ENCODE measurements around the gene SPTBN4.

SPTBN4 gene

GRCh38 chr19:40612831-40613689, 146.3 kb downstream of the SPTBN4 start:
- Histone ChIP-seq H3K27ac (peak overlapping the region; percentile 77), H3K9ac (peak overlapping the region; percentile 81), H4K20me1 (ENCODE audit: insufficient read depth) (no peaks in the 10 kb centered on the region), H3K36me3 (ENCODE audit: insufficient read depth) (no peaks in the 10 kb centered on the region), H3K4me2 (peak overlapping the region; percentile 57), H3K4me1 (ENCODE audit: low read depth, poor library complexity, severe bottlenecking) (peaks cover 32% of the 10 kb centered on the region), H3K4me3 (IDR thresholded peaks at IDR 0.05; ENCODE audit: insufficient read depth, low read depth, low read length) (no peak overlapping the region), H3K27me3 (ENCODE audit: insufficient read depth, low read depth) (no peaks in the 10 kb centered on the region), H3K79me2 (ENCODE audit: insufficient read depth, low read depth) (no peaks in the 10 kb centered on the region), H2AFZ (ENCODE audit: low read depth) (peak overlapping the region; percentile 90)
- 0 out of 2 replicates have a peak, but pooled peaks have one; percentile 25 for TF ChIP-seq CTCF (conservative IDR thresholded peaks at IDR 0.05; ENCODE audit: low read depth, low read length)

- no peaks in the 10 kb centered on the region; the same call in 1 of the 2 replicates for H3K36me3 ChIP-seq (ENCODE audit: insufficient read depth)
- peak overlapping the region; percentile 90 for H2AFZ ChIP-seq (ENCODE audit: low read depth)
- H3K4me3 ChIP-seq (IDR thresholded peaks at IDR 0.05; ENCODE audit: insufficient read depth, low read depth, low read length), result no peak overlapping the region
- TF ChIP-seq CTCF (conservative IDR thresholded peaks at IDR 0.05; ENCODE audit: low read depth, low read length), result no peak
- H3K79me2 ChIP-seq (ENCODE audit: insufficient read depth, low read depth), result no peaks in the 10 kb centered on the region
- H3K4me1 ChIP-seq (ENCODE audit: low read depth, poor library complexity, severe bottlenecking), result peaks cover 26% of the 10 kb centered on the region
- H3K9ac ChIP-seq, result peak overlapping the region; percentile 81
- peak overlapping the region; percentile 94 for H3K4me2 ChIP-seq
- no peaks in the 10 kb centered on the region for H3K27me3 ChIP-seq (ENCODE audit: insufficient read depth, low read depth)
- no peaks in the 10 kb centered on the region for H4K20me1 ChIP-seq (ENCODE audit: insufficient read depth)
- peak overlapping the region; percentile 77 for H3K27ac ChIP-seq
These were observed 147.2 kb downstream of the SPTBN4 start for GRCh38 chr19:40613690-40614621.

- Histone ChIP-seq H2AFZ (ENCODE audit: low read depth) (peak overlapping the region; percentile 90; the same call in 1 of the 2 replicates), H3K27me3 (ENCODE audit: insufficient read depth, low read depth) (no peaks in the 10 kb centered on the region), H3K79me2 (ENCODE audit: insufficient read depth, low read depth) (no peaks in the 10 kb centered on the region), H3K27ac (peak overlapping the region; percentile 77), H3K4me3 (IDR thresholded peaks at IDR 0.05; ENCODE audit: insufficient read depth, low read depth, low read length) (no peak overlapping the region), H3K9ac (peak overlapping the region; percentile 81; the same call in 1 of the 2 replicates), H3K4me2 (peak overlapping the region; percentile 94), H3K4me1 (ENCODE audit: low read depth, poor library complexity, severe bottlenecking) (peaks cover 22% of the 10 kb centered on the region), H3K36me3 (ENCODE audit: insufficient read depth) (no peaks in the 10 kb centered on the region; the same call in 1 of the 2 replicates), H4K20me1 (ENCODE audit: insufficient read depth) (no peaks in the 10 kb centered on the region)
- TF ChIP-seq CTCF (conservative IDR thresholded peaks at IDR 0.05; ENCODE audit: low read depth, low read length), result no peak
These were observed 148.0 kb downstream of the SPTBN4 start for GRCh38 chr19:40614622-40615411.

GRCh38 chr19:40616178-40616577, 149.4 kb downstream of the SPTBN4 start:
- no peak overlapping the region for H3K9ac ChIP-seq
- no peaks in the 10 kb centered on the region for H3K27me3 ChIP-seq (ENCODE audit: insufficient read depth, low read depth)
- TF ChIP-seq CTCF (conservative IDR thresholded peaks at IDR 0.05; ENCODE audit: low read depth, low read length), result no peak
- H2AFZ ChIP-seq (ENCODE audit: low read depth), result no peak overlapping the region
- no peaks in the 10 kb centered on the region for H4K20me1 ChIP-seq (ENCODE audit: insufficient read depth)
- no peak overlapping the region for H3K4me3 ChIP-seq (IDR thresholded peaks at IDR 0.05; ENCODE audit: insufficient read depth, low read depth, low read length)
- H3K4me1 ChIP-seq (ENCODE audit: low read depth, poor library complexity, severe bottlenecking), result peaks cover 14% of the 10 kb centered on the region
- no peak overlapping the region for H3K27ac ChIP-seq
- H3K4me2 ChIP-seq, result no peak overlapping the region
- H3K79me2 ChIP-seq (ENCODE audit: insufficient read depth, low read depth), result no peaks in the 10 kb centered on the region
- peaks cover 2% of the 10 kb centered on the region for H3K36me3 ChIP-seq (ENCODE audit: insufficient read depth)
